Stimulated activated CD8-positive, alpha-beta memory T cell treated with anti-CD3 and anti-CD28 coated beads, Interleukin-15, amount 100 ng/mL, for 1 hour (primary cell): ENCODE data around the gene SREBF1.
"Not testable (repeated sequence)": the region's sequence is repeated elsewhere in the genome, so short reads cannot be mapped to it uniquely, and the experiment has no call there.

Experiments used
- DNase-seq: peaks from one replicate; pipeline ENCODE4 v3.0.0-alpha.2; 2020; ENCODE audit warnings: low read depth

Gene SREBF1

DNA sequence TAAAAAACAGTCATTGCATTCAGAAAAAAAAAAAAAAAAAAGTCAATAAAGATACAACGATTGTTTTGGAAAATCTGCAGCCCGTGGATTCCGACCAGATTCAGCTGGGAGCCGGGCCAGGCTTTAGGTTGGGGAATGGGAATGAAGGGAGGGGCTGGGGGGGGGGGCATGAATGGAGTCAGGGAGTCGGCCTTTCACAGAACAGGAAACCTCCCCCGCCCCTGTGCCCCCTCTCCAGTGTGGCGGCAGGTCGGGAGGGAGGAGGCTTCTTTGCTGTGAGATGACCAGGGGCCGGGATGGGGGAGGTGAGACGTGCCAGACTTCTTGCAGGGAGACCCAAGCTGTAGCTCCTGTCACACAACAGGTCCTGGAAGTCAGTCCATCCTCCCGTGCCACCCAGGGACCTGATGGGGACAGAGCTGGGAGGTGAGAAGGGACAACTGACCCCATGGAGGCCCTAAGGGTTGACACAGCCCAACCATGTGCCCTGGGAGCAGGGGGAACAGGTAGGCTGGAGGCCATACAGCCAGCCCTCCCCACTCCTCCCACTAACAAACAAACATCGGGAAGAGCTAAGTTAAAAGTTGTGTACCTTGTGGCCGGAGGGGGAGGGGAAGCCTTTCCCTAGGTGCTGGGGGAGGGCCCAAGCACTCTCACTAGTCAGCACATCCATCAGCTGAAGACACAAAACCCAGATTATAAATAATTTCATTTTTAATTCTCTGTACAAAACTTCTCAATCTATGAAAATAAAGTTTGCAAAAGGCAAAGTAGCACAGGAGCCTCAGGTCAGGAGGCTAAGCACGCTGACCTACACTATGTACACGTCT, 25.2 kb downstream of the SREBF1 start:
- DNase-seq, result no peak

DNA sequence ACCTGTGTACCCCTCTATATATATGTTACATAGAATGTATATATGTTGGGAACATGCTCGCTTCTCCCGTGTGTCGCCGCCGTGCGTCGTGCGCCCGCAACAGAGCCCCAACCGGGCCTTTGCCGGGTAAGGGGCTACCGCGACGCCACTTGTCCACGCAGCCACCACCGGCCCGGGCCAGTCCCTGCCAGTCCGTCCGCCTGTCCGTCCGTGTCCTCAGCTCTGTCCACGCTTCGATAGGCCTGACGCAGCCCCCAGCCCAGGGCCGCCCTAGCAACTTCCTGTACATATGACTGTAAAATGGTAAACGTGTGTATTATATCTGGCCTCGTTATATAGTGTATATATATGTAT, 25.9 kb downstream of the SREBF1 start:
- DNase-seq, result no peak

DNA sequence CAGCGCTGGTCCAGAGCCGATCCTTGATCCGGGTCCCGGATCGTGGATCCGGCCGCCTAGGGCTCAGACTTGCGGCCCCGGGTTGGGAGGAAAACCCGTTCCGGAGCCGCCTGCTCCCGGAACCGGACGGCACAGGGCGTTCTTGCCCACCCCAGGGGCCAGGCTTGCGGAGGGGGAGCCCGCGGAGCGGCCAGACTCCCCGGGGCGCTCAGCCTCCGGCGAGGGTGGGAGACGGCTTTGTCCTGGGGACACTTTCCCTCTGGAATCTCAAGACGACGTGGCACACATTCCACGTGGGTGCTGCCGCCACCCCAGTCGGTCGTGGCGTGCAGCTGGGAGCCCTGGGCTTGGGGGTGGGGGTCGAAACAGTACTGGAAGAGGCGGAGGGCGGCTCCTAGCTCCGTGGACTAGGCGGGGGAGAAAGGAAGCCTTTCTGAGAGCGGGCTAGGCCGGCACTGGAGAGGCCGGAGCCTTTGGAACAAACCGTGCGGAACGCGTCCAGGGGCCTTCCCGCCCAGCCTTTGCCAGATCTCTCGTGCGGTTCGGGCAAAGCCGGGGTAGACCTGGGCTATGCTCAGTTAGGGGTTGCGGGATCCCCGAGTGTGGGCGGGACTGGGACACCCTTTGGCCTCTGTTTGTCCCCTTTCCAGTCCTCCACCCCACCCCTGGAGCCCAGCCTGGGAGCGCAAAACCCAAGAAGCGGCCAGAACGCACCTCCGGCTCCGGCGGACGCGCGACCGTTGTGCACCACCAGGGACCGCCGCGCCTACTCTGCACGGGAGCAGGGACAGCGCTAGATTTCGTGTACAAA, 26.5 kb downstream of the SREBF1 start:
- DNase-seq, result no peak

DNA sequence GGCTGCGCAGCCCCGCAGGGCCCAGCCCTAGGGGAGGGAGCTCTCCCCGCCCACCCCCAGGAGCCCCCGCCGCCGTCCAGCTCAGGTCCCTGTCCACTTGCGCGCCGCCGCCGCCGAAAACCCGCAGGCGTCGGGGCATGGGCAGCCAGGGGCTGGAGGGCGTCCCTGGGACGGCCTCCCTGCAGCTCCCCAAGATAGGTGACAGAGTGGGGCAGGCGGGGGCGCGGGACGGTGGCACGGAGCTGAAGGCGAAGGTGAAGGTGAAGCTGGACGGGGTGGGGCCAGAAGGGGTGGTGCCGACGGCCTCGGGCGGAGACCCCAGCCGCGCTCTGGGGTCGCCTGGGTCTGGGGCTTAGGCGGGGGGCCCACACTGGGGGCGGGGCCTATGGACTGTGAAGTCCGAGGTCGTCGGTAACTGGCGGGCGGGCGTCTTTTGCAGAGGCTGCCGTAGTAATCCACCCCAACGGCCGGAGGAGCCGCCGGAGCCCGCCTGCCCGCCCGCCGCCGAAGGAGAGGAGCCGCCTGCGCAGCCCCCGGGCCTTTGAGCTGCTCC, 27.2 kb downstream of the SREBF1 start:
- DNase-seq, result no peak

DNA sequence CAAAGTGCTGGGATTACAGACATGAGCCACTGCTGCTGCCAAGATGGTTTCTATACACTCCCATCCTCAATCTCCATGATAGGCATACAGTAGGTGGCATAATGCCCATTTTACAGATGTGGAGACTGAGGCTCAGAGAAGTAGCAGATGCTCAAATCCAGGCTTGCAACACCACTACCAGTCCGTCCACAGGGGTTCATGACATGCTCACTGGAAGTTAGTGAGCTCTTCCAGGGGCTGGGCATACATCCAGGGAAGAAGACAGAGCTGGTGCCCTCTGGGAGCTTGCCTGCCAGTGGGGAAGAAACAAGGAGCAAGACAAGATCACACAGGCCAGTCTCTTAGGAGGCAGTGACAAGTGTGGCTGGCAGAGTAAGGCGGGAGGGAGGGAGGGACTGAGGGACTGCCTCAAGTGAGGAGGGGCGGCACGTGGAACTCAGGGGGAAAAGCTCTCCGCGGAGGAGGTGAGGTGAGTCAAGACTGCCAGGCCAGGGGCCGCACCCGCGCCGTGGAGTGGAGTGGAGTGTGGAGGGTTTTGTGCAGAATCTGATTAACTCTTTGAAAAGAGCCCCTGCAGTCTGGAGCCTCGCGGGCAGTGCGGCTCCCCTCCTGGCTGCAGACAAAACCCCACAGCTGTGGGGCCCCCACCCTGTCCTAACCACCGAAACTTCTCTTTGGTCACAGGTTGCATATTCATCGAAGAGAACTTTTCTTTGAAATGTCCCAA, 27.9 kb downstream of the SREBF1 start:
- DNase-seq, result no peak

DNA sequence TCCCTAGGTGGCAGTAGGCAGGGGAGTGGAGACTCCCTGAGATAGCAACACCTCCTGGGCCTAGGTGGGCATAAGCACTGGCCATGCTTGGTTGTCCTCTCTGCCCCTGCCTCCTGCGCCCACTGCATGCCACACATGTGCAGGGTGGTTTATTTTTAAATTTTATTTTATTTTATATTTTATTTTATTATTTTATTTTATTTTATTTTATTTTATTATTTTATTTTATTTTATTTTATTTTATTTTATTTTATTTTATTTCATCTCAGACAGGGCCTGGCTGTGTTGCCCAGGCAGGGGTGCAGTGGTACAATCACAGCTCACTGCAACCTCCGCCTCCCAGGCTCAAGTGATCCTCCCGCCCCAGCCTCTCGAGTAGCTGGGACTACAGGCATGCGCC, 28.6 kb downstream of the SREBF1 start:
- not testable (repeated sequence) for DNase-seq

DNA sequence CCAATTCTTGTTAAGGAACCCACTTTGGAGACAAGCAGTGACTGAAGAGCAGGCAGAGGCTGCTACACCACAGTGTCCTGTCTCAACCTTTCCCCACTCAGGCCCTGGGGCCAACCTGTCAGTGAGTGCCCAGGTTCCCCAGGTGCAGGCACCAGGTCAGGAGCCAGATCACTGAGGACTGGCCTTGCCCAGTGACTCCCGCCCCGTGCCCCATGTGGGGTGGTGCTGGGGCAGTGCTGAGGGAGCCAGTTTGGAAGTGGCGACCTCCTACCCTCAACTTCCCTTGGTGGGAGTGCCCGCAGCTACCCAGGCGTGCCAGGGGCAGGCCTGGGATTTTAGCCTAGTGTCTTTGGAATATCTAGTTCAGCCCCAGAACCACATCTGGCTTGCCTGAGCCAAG, 29.3 kb downstream of the SREBF1 start:
- no peak for DNase-seq

DNA sequence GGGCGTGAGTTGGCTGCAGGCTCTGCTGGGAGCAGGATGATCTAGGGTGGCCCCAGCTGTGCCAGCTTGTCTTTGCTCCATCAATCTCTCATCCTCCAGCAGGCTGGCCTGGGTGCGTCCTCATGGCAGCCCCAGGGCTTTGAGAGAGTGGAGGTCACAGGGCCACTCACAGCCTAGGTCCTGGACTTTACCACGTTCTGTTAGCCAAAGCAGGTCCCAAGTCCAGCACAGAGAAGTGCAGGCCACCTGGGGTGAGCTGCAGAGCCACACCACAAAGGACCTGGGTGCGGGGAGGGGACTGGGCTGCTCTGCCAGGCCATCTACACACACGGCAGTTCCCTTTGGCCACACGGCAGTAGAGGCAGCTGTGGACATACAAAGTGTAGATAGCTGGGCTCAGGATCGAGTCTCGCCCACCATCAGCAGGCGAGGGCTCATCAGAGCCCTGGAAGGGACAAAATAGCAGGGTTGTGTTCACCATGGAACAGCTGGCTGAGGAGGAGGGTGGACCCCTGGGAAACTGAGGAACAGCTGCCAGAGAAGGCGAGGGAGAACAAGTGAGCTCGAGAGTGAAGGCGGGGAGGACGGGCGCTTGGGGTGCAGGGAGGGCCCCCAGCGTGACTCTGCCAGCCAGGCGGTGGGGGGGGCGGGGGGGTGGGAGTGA, 30.0 kb downstream of the SREBF1 start:
- DNase-seq, result no peak

DNA sequence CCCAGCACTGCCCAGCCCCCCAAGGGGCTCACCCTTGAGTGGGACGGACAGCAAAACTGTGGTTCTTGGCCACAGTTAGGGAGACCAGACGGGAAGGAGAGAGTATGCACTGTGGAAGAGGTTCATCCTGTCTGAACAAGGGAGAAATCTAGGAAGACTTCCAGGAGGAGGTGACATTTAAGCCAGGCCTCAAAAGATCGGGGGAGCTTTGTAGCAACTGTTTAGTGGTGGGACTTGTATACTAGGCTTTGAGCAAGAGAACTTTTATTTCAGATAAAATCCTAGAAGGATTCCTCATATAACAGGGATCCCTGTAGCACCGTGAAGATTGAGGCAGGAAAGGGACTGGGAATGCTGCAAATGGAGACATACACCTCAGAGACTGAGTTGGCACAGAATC, 30.8 kb downstream of the SREBF1 start:
- DNase-seq, result no peak

DNA sequence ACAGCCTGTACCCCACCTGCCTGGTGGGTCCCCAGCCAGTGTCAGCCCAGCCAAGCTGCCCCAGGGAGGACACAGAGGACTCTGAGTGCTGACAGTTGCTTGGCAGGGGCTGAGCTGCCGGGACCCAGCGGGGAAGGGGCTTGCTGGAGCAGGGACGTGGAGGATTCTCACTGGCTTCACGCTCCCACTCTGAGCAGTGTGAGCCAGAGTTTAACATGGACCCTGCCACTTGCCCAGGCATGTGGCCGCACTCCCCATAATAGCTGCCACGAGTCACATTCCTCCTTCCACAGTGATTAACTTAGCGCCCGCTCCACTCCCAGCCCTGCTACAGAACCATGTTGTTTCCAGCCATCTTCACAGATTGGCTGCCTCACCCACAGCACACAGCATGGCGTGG, 31.2 kb downstream of the SREBF1 start:
- DNase-seq, result no peak

DNA sequence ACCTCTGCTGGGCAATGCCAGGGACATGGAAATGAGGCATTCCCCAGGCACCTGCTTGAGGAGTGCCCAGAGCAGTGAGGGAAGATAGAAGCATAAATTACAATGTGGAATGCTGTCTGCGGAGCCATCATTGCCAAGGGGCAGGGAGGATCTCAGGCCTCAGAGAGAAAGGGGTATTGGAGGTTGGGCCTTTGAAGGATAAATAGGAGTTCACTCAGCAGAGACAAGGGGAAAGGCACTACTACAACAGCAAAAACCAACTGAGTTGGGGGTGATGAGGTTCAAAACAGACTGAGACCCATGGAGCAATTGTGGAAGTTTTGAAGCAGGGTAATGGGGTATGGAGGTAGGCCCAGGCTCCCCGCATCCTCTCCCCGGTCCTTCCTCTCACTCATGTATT, 32.8 kb downstream of the SREBF1 start:
- DNase-seq, result no peak

DNA sequence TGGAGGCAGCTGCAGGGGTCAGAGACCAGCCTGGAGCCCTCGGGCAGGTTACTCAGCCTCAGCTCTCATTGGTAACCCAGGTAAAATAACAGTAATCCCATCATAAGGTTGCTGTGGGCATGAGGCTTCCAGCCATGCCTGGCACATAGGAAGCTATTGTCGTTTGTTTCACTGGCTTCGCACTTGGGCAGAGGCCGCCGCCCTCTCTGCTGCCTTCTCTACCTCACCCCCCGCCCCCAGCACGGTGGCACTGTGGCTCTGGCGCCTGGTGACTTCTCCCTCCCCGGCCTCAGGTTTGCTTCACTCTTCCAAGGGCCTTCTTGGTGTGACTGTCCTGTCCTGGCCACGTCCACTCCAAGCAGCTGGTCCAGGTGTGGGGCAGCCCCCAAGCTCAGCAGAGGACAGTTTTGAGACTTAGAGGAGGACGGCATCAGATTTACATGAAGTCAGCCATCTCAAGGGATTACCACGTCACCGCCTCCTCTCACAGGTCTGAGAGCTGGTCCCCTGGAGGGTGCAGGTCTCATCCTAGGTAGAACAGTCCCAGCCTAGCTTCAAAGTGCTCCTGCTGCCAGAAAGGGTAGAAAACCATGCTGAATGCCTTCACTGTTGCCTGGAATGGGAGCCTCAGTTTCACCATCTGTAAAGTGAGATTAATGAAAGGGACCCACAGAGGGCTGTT, 34.8 kb downstream of the SREBF1 start:
- no peak for DNase-seq

DNA sequence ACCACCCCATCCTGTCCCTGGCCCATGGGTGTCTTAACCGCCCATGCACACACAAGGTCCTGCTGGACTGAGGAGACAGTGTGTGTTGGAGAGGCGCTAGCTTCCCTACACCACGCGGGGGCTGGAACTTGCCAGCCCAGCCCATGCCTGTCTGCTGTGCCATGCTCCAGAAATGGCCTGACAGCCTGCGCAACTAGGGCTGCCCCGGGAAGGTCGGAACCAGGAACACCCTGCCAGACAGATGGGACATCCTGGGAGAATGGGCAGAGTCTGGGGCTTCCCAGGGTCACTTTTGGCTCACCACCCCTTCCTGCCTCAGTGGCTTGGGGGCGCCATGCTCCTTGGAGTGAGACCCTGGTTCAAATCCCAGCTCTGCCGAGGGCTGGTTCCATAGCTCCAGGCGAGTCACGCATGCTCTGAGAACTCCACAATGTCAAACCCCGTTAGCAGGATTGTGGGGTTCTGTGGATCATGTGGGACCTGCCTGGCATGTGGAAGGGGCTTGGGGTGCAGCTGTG, 36.2 kb downstream of the SREBF1 start:
- DNase-seq, result no peak

DNA sequence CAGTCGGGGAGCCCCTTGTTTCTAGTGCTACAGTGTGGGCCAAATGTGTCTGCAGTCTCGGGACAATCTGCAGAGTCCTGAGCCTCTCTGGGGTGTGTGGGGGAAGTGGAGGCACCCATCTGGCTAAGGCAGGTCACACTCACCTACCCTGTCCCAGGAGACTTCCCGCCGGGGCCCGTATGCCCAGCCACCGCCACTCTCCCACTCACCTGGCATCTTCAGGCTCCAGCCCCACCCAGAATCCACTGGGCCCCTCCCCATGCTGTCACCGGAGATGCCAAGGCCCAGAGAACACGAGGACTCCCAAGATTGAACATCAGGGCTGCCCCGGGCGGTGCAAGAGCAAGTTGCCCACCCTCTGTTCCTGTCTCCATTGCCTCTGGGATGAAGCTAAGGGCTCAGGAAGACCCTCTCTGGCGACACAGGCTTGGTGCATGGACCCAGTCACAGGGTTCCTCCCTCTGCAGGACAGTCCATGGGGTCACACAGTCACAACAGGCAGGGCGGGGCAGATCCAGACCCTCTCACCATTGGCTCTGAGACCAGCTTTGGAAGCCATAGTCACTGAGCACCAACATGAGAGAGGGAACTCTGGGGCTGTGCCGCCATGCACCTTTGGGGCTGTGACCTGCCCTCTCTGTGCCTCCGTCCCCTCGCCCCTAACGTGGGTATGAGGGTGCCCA, 38.1 kb downstream of the SREBF1 start:
- no peak for DNase-seq

DNA sequence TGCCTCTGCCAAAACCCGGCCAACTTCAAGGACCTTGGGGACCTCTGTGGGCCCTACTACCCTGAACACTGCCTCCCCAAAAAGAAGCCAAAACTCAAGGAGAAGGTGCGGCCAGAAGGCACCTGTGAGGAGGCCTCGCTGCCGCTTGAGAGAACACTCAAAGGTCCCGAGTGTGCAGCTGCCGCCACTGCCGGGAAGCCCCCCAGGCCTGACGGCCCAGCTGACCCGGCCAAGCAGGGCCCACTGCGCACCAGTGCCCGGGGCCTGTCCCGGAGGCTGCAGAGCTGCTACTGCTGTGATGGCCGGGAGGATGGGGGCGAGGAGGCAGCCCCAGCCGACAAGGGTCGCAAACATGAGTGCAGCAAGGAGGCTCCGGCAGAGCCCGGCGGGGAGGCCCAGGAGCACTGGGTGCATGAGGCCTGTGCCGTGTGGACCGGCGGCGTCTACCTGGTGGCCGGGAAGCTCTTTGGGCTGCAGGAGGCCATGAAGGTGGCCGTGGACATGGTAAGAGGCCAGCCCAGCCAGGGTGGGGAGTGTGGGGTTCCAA, 38.7 kb downstream of the SREBF1 start:
- no peak for DNase-seq

DNA sequence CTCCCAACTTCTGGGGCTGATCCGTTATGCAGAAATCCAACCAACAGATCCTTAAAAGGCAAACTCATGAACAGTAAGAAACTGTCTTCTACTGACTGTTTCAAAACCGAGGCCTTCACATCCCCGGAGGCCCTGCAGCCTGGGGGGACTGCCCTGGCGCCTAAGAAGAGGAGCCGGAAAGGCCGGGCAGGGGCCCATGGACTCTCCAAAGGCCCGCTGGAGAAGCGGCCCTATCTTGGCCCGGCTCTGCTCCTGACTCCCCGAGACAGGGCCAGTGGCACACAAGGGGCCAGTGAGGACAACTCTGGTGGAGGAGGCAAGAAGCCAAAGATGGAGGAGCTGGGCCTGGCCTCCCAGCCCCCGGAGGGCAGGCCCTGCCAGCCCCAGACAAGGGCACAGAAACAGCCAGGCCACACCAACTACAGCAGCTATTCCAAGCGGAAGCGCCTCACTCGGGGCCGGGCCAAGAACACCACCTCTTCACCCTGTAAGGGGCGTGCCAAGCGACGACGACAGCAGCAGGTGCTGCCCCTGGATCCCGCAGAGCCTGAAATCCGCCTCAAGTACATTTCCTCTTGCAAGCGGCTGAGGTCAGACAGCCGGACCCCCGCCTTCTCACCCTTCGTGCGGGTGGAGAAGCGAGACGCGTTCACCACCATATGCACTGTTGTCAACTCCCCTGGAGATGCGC, 39.5 kb downstream of the SREBF1 start:
- no peak for DNase-seq

DNA sequence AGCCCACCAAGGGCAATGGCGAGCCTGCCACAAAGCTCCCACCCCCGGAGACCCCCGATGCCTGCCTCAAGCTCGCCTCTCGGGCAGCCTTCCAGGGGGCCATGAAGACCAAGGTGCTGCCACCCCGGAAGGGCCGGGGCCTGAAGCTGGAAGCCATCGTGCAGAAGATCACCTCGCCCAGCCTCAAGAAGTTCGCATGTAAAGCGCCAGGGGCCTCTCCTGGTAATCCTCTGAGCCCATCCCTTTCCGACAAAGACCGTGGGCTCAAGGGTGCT, 40.1 kb downstream of the SREBF1 start:
- DNase-seq, result no peak

DNA sequence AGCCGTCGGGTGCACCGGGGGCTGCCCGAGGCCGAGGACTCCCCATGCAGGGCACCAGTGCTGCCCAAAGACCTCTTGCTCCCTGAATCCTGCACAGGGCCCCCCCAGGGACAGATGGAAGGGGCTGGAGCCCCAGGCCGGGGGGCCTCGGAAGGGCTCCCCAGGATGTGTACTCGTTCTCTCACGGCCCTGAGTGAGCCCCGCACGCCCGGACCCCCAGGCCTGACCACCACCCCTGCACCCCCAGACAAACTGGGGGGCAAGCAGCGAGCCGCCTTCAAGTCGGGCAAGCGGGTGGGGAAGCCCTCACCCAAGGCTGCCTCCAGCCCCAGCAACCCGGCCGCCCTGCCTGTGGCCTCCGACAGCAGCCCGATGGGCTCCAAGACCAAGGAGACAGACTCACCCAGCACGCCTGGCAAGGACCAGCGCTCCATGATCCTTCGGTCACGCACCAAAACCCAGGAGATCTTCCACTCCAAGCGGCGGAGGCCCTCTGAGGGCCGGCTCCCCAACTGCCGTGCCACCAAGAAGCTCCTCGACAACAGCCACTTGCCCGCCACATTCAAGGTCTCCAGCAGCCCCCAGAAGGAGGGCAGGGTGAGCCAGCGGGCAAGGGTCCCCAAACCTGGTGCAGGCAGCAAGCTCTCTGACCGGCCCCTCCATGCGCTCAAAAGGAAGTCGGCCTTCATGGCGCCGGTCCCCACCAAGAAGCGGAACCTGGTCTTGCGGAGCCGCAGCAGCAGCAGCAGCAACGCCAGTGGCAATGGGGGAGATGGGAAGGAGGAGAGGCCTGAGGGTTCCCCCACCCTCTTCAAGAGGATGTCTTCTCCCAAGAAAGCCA, 40.6 kb downstream of the SREBF1 start:
- no peak for DNase-seq

DNA sequence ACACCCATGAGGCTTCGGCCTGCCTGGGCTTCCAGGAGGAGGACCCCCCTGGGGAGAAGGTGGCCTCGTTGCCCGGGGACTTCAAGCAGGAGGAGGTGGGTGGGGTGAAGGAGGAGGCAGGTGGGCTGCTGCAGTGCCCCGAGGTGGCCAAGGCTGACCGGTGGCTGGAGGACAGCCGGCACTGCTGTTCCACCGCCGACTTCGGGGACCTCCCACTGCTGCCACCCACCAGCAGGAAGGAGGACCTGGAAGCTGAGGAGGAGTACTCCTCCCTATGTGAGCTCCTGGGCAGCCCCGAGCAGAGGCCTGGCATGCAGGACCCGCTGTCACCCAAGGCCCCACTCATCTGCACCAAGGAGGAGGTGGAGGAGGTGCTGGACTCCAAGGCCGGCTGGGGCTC, 41.5 kb downstream of the SREBF1 start:
- no peak for DNase-seq
